ENCODE data around the gene SLC12A7. TPM values are rescaled to one million over a fixed set of nuclear protein-coding genes. Genes with fewer than 3 reads are reported as not detected.
"Not testable (repeated sequence)": the region's sequence is repeated elsewhere in the genome, so short reads cannot be mapped to it uniquely, and the experiment has no call there.

SLC12A7 gene
- total RNA-seq, 1 donor from 2014 or later, result 24.5 TPM

GRCh38 chr5:1083823-1084605, 27.8 kb downstream of the SLC12A7 start:
- Mint-ChIP-seq H3K36me3 (ENCODE audit: low read depth, unreplicated experiment) (peaks cover 9% of the 10 kb centered on the region), H3K4me3 (ENCODE audit: unreplicated experiment) (no peak overlapping the region), H3K4me1 (ENCODE audit: unreplicated experiment) (peaks cover 5% of the 10 kb centered on the region), H3K27me3 (ENCODE audit: unreplicated experiment) (peaks cover 7% of the 10 kb centered on the region), H3K27ac (ENCODE audit: unreplicated experiment) (no peak overlapping the region), H3K9me3 (ENCODE audit: unreplicated experiment) (no peaks in the 10 kb centered on the region)
- DNase-seq (ENCODE audit: low spot score), result no peak
- TF ChIP-seq CTCF (IDR thresholded peaks at IDR 0.05; ENCODE audit: unreplicated experiment), result no peak

- not testable (repeated sequence) for H3K27me3 Mint-ChIP-seq (ENCODE audit: unreplicated experiment); H3K27ac Mint-ChIP-seq (ENCODE audit: unreplicated experiment); H3K4me3 Mint-ChIP-seq (ENCODE audit: unreplicated experiment); H3K9me3 Mint-ChIP-seq (ENCODE audit: unreplicated experiment); H3K4me1 Mint-ChIP-seq (ENCODE audit: unreplicated experiment); DNase-seq (ENCODE audit: low spot score)
- peaks cover 13% of the 10 kb centered on the region for H3K36me3 Mint-ChIP-seq (ENCODE audit: low read depth, unreplicated experiment)
These were observed 28.8 kb downstream of the SLC12A7 start for GRCh38 chr5:1083026-1083425.

GRCh38 chr5:1081519-1081918, 30.3 kb downstream of the SLC12A7 start:
- DNase-seq (ENCODE audit: low spot score), result no peak
- no peak overlapping the region for H3K4me3 Mint-ChIP-seq (ENCODE audit: unreplicated experiment)
- H3K9me3 Mint-ChIP-seq (ENCODE audit: unreplicated experiment), result no peaks in the 10 kb centered on the region
- H3K4me1 Mint-ChIP-seq (ENCODE audit: unreplicated experiment), result peaks cover 5% of the 10 kb centered on the region
- H3K27ac Mint-ChIP-seq (ENCODE audit: unreplicated experiment), result no peak overlapping the region
- H3K36me3 Mint-ChIP-seq (ENCODE audit: low read depth, unreplicated experiment), result peaks cover 9% of the 10 kb centered on the region
- H3K27me3 Mint-ChIP-seq (ENCODE audit: unreplicated experiment), result peaks cover 2% of the 10 kb centered on the region
- no peak for TF ChIP-seq CTCF (IDR thresholded peaks at IDR 0.05; ENCODE audit: unreplicated experiment)

- no peak for DNase-seq (ENCODE audit: low spot score)
- H3K27ac Mint-ChIP-seq (ENCODE audit: unreplicated experiment), result no peak overlapping the region
- H3K4me1 Mint-ChIP-seq (ENCODE audit: unreplicated experiment), result peaks cover 5% of the 10 kb centered on the region
- H3K4me3 Mint-ChIP-seq (ENCODE audit: unreplicated experiment), result no peak overlapping the region
- peaks cover 4% of the 10 kb centered on the region for H3K27me3 Mint-ChIP-seq (ENCODE audit: unreplicated experiment)
- peaks cover 9% of the 10 kb centered on the region for H3K36me3 Mint-ChIP-seq (ENCODE audit: low read depth, unreplicated experiment)
- no peaks in the 10 kb centered on the region for H3K9me3 Mint-ChIP-seq (ENCODE audit: unreplicated experiment)
- no peak for TF ChIP-seq CTCF (IDR thresholded peaks at IDR 0.05; ENCODE audit: unreplicated experiment)
These were observed 31.4 kb downstream of the SLC12A7 start for GRCh38 chr5:1080432-1080831.

- no peak for DNase-seq (ENCODE audit: low spot score)
- Mint-ChIP-seq H3K4me3 (ENCODE audit: unreplicated experiment) (no peak overlapping the region), H3K36me3 (ENCODE audit: low read depth, unreplicated experiment) (peaks cover 9% of the 10 kb centered on the region), H3K27me3 (ENCODE audit: unreplicated experiment) (peaks cover 4% of the 10 kb centered on the region), H3K27ac (ENCODE audit: unreplicated experiment) (no peak overlapping the region), H3K9me3 (ENCODE audit: unreplicated experiment) (no peaks in the 10 kb centered on the region), H3K4me1 (ENCODE audit: unreplicated experiment) (peaks cover 5% of the 10 kb centered on the region)
- TF ChIP-seq CTCF (IDR thresholded peaks at IDR 0.05; ENCODE audit: unreplicated experiment), result no peak
These were observed 31.9 kb downstream of the SLC12A7 start for GRCh38 chr5:1079961-1080360.
